ENCODE data around the gene IQGAP2. TPM values are rescaled to one million over a fixed set of nuclear protein-coding genes. Genes with fewer than 3 reads are reported as not detected.

Gene IQGAP2
- total and polyA plus RNA-seq, 9 of the 15 experiments (the other 6 are each of a cell fraction or from before 2014, with no cell fraction given): 8.7 to 23.2 (median 17.4) TPM

- no peaks in the 10 kb centered on the region for H3K27me3 ChIP-seq (ENCODE audit: control insufficient read depth in 2 of 2, insufficient read depth in 2 of 2, low read length in 2 of 2)
- BruUV-seq (replicated peaks): no TSS peak
- H4K20me1 ChIP-seq (replicated peaks; ENCODE audit: control insufficient read depth, insufficient read depth, low read length): no peaks in the 10 kb centered on the region
- no peak overlapping the region for H3K9ac ChIP-seq (ENCODE audit: insufficient read depth in 1 of 2, low read depth in 2 of 2, low read length in 2 of 2)
- ChIA-PET POLR2A (interaction anchor here (0.7 kb wide), 1 partner anchor 163 kb away, joined by 3 read pairs; no protein-coding TSS in a partner anchor), CTCF (ENCODE audit: low intra/inter-chr PET ratio) (no interaction called here)
- no peak overlapping the region for H2AFZ ChIP-seq (ENCODE audit: low read depth, low read length)
- no peak overlapping the region for H3K4me3 ChIP-seq
- ATAC-seq (no peak), FAIRE-seq (no peak), DNase-seq (ENCODE audit: extremely low read depth in 1 of 4, low spot score in 3 of 4) (no peak)
- H3K27ac ChIP-seq (ENCODE audit: extremely low read depth, low read depth, low read length): no peak overlapping the region
- intact Hi-C loops (cut with micrococcal nuclease): no loop called here
- TF ChIP-seq POU5F1 (IDR thresholded peaks at IDR 0.05; ENCODE audit: borderline replicate concordance, low read depth, low read length, partially characterized antibody): no peak
- in situ Hi-C loops (cut with MboI): no loop called here
- H3K4me1 ChIP-seq (replicated peaks in 1 of 2; ENCODE audit: control insufficient read depth in 2 of 2, insufficient read depth in 2 of 2, low read length in 2 of 2): peaks cover 5 to 20% of the 10 kb centered on the region in 2 experiments; a peak in 3 of 5 replicates
- no peaks in the 10 kb centered on the region for H3K79me2 ChIP-seq (ENCODE audit: control insufficient read depth, insufficient read depth, low read length)
- 29% methylated on average over 2 of the region's 2 CpGs for WGBS (ENCODE audit: insufficient coverage, low coverage, missing lambda C conversion rate)
- H3K36me3 ChIP-seq (ENCODE audit: control insufficient read depth, insufficient read depth, low read length): no peaks in the 10 kb centered on the region
- H3K9me1 ChIP-seq (ENCODE audit: control insufficient read depth, insufficient read depth, low read length): no peaks in the 10 kb centered on the region
- H3K4me2 ChIP-seq (ENCODE audit: insufficient read depth, low read length): peak overlapping the region; percentile 6; the same call in 1 of the 2 replicates
- no peaks in the 10 kb centered on the region for H3K9me3 ChIP-seq (replicated peaks; ENCODE audit: control insufficient read depth, insufficient read depth, low read depth, low read length)
Measured at GRCh38 chr5:76474377-76474776, 71.3 kb downstream of the IQGAP2 start.

- no peak overlapping the region for H2AFZ ChIP-seq (ENCODE audit: low read depth, low read length)
- intact Hi-C loops (cut with micrococcal nuclease) (no loop called here), in situ Hi-C loops (cut with MboI) (no loop called here)
- no peak overlapping the region for H3K27ac ChIP-seq (ENCODE audit: extremely low read depth, low read depth, low read length)
- no peak for DNase-seq (ENCODE audit: extremely low read depth in 1 of 4, low spot score in 3 of 4)
- H3K36me3 ChIP-seq (ENCODE audit: control insufficient read depth, insufficient read depth, low read length): no peaks in the 10 kb centered on the region
- H3K79me2 ChIP-seq (ENCODE audit: control insufficient read depth, insufficient read depth, low read length): no peaks in the 10 kb centered on the region
- no peak overlapping the region for H3K9ac ChIP-seq (ENCODE audit: insufficient read depth in 1 of 2, low read depth in 2 of 2, low read length in 2 of 2)
- WGBS (ENCODE audit: insufficient coverage, low coverage, missing lambda C conversion rate): 62% methylated on average over 3 of the region's 3 CpGs
- H3K9me1 ChIP-seq (ENCODE audit: control insufficient read depth, insufficient read depth, low read length): no peaks in the 10 kb centered on the region
- H3K4me3 ChIP-seq: no peak overlapping the region
- H3K27me3 ChIP-seq (ENCODE audit: control insufficient read depth in 2 of 2, insufficient read depth in 2 of 2, low read length in 2 of 2): no peaks in the 10 kb centered on the region
- FAIRE-seq: no peak
- BruUV-seq (replicated peaks): no TSS peak
- no peak for ATAC-seq
- TF ChIP-seq KLF6 (CRISPR knock-in tag; IDR thresholded peaks at IDR 0.05; ENCODE audit: borderline replicate concordance): no peak
- H3K4me2 ChIP-seq (ENCODE audit: insufficient read depth, low read length): no peak overlapping the region
- peaks cover 12 to 30% of the 10 kb centered on the region in 2 experiments; a peak in 3 of 5 replicates for H3K4me1 ChIP-seq (replicated peaks in 1 of 2; ENCODE audit: control insufficient read depth in 2 of 2, insufficient read depth in 2 of 2, low read length in 2 of 2)
- H3K9me3 ChIP-seq (replicated peaks; ENCODE audit: control insufficient read depth, insufficient read depth, low read depth, low read length): no peaks in the 10 kb centered on the region
- POLR2A ChIA-PET: no interaction called here
- CTCF ChIA-PET (ENCODE audit: low intra/inter-chr PET ratio): no interaction called here
- H4K20me1 ChIP-seq (replicated peaks; ENCODE audit: control insufficient read depth, insufficient read depth, low read length): no peaks in the 10 kb centered on the region
Measured at GRCh38 chr5:76475385-76475784, 72.3 kb downstream of the IQGAP2 start.
